CD4-positive, alpha-beta T cell treated with Interleukin-2 at 100 ng/mL for 4 hours (primary cell): ENCODE data around the gene BACH2.

Experiments used
- DNase-seq: peaks from one replicate; pipeline ENCODE4 v3.0.0-alpha.2; 2020; ENCODE audit warnings: low spot score

BACH2 gene

DNA sequence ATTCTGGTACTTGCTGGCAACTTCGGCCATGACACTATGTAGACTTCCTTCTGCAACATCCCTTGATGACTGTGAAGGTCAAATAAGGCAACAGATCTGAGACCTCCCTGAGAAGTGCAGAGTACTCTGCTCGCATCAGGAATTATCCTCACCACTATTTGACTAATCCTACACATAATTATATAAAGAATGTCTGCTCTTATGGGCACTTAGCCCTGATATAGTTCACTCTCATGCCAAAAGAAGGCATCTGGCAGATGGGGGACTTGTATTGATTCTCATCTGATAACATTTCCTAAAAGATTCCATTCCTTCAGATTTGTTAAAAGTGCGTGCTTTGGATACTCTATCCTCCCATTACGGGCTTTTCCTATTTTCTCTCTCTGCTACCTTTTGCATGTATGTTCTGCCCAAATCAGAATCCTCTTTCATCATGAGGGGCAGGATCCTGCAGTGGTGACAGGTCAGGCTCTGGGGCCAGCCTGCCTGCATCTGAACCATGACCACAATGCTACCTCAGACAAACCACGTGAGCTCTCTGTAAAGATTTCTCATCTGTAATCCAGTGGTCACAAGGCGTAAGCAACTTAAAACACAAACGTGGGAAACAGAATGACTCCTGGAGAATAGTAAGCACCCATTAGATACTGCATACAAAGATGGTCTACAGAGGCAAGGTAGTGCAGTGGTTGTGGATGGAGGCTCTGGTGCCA is 268.4 kb downstream of the BACH2 start:
- DNase-seq: no peak

DNA sequence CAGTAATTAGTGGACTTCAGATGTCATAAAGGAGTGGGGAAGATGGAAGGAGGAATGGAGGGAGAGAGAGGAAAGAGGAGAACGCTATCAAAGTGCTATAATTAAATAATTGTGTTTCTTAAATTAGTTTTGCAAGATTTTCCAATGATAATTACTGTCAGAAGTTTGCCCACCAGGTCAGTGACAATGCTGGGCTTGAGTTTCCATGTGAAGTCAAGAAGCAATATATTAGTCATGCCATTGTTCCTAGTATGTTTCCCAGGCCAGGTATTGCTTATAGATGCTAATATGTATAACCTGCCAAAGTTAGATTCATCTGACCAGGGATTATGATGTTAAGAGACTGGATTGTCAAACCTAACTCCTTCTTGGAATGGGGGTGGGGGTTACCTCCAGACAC is 270.4 kb downstream of the BACH2 start:
- no peak for DNase-seq

- DNase-seq: peak; percentile 51
Measured at GRCh38 chr6:90025523-90026061, 271.1 kb downstream of the BACH2 start.

DNA sequence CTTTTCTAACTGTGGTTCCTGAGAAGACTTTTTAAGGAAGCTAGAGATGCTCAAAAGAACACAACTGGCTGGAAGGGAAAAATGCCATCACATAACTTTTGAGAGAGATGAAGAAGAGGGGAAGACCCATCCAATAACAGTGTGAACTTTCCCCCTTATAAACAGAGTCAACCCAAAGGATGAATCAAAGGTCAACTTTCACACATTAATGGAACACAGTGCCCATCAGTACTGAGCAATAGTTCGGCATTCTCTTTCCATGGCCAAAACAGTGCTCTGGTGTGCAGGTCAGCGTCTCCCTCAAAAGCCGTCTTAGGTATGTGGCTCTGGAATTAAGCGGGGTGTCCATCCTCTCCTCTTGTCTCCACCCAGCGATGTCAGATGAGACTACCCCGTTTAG is 272.0 kb downstream of the BACH2 start:
- no peak for DNase-seq

DNA sequence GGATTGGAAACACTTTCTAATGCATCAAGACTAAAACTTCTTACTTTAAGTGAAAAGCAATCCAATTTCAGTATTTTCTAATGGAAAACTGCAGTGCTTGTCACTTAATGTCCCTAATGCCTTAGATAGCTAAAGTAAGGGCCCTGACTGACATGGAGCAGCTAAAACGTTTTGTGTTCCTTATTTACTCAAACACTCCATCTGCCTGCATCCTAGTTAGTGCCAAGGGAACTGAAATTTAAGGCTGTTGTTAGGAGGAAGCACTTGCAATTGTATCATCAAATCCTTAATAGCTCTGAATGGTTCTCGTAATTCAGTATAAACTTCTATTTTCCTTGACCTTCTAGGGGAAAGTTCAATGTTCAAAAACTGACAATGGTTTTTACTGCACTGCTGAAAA is 274.9 kb downstream of the BACH2 start:
- no peak for DNase-seq

DNA sequence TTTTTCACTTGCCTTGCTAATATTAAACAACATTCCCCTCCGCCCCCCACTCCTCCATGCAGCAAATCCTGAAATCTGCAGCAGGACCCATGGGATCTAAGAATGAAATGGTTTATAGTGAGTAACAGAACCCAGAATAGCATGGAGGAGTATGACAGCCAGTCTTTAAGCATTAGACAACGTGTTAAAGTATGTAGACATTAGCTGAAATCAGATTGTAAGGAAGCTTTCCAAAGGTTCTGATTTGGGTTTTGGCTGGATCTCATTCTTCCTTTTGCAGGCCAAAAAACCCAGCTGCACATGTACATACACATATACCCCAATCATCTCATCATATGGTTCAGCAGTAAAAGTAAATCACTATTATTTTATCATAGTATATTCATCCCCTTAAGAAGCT is 275.9 kb downstream of the BACH2 start:
- no peak for DNase-seq

GRCh38 chr6:90019216-90019615 is 277.4 kb downstream of the BACH2 start:
- no peak for DNase-seq

DNA sequence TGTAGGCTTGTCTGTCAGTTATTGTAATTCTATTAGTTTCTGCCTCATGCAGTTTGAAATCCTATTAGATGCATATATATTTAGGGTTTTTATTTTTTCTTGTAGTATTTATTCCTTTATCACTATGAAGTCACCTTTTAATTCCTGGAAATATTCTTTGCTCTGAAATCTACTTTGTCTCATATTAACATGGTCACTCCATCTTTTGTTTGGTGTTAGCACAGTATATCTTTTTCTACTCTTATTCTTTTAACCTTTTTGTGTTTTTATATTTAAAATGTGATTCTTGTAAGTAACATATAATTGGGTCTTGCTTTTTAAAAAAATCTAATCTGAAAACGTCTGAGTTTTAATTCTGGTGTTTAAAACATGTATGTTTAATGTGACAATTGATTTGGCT is 280.8 kb downstream of the BACH2 start:
- DNase-seq: no peak

- DNase-seq: no peak
Measured at GRCh38 chr6:90008908-90009501, 287.6 kb downstream of the BACH2 start.

DNA sequence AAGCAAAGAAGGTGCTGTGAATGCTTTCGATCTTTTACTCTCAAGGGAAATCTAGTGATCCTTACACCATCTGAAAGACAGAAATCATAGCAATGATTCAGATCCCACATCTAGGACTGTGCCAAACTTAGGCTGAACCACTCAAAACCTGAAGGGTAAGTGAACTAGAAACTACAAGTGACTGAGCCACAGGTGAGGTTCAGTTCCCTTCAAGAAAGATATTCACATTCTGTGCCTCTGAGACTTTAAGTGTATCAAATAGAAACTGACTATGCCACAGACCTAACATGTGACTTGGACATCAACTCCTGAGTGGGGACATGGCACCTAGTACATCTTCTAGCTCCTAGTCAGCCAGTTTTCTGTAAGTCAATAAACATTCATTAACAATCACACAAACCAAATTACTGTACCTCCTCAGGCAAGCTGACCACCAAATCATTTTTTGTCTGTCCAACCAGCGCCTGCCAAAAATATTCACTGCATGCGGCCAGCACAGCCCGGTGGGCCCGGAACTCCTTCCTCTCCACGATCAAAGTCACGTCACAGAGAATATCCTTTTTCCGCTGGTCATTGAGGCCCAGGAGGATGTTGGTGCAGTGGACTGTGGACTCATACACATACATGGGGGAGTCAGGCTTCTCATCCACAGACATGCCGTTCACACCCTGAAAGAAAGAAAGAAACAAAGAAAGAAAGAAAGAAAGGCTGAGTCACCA is 288.3 kb downstream of the BACH2 start:
- no peak for DNase-seq

DNA sequence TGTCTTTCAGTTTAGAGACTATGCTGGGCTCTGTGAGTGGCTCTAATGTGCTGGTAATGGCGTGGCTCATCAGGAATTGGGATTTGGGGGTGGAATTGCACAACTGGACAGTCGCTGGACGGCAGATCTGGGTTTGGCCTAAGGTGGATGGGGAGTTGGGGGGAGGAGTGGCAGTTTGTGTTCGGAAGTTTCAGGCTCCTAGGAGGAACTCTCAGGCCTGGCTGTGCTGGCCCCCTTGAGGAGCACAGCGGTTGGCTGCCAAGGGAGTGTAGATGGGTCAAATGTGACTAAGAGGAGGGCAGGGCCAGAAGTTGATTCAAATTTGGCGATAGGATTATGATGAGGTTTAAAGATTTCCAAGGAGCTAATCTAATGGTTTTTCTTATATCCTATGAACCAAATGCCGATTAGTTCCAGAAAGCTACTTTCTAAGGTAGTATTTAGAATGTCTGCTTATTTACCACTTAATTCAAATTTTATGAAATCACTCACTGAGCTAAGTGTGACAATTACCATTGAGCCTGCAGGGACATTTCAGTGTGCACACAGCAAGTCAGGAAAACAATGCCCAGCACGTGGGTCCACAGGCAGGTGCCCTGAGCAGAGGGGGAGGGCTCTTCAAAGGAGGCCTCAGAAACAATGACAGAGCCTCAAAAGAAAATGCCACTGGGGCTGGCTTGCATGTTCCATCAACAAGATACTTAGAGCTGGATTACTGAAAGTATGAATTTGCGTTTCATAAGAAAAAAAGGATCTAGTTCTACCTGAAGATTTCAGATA is 291.4 kb downstream of the BACH2 start:
- DNase-seq: no peak

GRCh38 chr6:90004511-90004910 is 292.1 kb downstream of the BACH2 start:
- DNase-seq: no peak

DNA sequence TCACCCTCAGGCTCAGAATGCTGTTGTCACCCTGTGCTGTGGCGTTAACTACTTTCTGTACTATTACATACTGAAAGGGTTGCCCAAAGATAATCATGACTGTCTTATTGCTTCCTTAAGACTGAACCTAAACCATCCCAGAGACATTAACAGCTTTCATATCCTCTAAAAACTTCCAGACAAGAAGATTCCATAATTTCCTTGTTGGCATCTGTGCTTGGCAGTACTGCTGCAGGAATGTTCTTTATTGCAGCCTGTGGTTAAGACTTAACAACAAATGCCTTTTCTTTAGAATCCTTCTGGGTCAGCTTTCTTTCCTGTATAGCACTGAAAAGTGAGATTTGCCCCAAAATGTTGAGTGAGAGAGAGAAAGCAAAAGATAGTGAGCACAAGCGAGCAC is 292.7 kb downstream of the BACH2 start:
- no peak for DNase-seq

DNA sequence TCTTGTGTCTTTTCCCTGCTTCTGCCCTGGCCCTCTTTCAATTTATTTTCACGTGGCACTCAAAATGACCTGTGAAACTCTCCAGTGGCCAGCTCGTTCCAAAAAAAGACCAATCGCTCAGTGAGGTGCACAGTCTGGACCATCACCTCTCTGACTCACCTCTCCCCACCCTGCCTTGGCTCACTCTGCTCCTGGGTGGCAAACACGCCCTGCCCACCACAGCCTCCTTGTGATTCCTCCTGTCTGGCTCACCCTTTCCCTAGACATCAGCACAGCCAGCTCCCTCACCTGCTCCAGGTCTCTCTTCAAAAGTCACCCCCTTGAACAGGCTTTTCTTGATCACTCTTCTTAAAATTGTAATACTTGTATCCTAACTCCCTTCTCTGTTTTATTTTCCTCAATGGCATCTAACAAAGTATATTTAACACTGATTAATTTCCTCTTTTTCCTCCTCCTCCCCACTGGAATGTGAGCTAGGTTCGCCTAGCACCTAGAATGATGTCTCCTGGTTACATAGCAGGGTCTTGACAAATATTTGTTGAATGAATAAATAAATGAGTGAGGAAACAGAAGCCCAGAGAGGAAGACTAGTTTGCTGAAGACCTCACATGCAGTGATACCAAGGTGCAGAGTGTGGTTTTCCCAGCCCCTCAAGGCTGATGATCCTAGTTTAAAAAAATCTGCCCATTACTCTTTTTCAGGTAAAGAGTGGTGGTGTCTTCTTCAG is 293.4 kb downstream of the BACH2 start:
- no peak for DNase-seq

DNA sequence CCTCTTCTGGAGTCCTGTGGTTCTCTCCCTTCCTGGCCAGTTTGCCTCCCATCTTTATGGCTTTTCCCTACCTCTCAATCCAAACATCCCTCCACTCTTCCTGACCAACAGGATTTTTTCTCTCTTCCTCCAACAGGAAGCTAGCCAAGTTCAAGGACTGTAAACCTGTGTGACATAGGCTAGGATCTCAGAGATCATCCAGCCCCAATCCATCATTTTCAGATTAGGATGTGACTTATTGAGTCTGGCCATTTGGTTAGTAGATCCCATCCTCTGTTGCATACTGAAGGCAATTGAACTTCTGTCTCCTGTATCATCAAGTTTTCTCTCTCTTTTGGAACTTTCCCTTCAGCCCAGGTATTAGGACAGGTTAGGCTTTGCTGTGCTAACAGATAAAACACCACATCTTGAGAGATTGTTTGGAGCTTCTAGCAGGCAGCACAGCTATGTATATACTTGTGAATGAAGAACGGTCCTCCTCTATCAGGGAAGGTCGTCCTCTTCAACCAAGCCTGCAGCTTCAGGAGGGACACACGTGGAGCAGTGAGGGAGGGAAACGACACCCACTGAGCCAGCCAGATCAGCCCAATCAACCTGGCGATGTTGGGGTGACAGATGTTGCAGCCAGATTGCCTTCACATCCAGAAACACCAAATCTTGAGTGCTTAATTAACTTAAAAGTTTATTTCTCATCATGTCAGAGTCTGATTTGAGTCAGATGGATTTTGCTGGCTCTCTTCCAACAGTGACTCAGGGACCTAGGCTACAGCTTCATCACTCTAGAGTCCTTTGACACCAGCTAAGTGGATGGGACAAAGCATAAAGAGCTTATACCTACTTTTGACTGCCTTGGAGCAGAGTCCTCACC is 295.5 kb downstream of the BACH2 start:
- peak; percentile 59 for DNase-seq

DNA sequence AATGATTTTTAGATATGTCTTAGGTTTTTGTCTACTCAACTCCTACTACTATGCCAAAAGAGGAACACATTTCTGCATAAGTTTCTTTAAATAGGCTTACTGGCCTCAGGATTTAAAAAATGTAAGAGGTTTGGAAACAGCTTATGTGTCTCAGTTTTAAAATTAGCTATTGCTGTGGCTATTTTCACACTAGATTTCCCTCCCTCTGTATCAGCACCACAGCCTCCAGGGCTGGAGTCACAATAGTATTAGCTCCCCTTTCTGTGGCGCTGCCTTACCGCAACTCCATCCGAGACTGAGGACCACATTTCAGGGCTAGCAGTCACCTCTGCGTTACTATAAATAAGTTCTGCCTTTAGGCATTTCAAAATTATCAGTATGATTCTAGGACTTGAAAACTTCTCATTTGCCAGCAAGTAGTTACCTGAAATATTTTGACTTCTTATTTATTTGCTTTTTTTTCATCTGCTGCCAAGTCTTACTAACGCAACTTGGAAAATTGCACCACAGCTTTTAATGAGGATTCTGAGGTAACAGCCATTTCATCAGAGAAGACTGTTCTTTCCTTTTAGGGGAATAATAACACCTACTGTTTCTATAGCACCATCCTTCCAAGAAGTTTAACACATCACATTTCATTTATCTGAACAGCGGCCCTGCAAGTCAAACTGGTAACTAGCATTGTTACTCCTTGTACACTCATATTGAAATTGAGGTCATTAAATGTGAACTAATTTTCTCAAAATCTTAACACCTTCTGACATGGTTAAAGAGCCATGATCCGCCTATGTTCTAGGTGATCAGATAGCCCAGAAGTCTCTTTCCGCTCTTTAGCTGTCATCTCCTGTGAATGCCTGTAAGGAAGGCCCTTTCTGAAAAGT is 296.5 kb downstream of the BACH2 start:
- DNase-seq: no peak

- DNase-seq: peak; percentile 41
Measured at GRCh38 chr6:89999154-89999553, 297.5 kb downstream of the BACH2 start.

DNA sequence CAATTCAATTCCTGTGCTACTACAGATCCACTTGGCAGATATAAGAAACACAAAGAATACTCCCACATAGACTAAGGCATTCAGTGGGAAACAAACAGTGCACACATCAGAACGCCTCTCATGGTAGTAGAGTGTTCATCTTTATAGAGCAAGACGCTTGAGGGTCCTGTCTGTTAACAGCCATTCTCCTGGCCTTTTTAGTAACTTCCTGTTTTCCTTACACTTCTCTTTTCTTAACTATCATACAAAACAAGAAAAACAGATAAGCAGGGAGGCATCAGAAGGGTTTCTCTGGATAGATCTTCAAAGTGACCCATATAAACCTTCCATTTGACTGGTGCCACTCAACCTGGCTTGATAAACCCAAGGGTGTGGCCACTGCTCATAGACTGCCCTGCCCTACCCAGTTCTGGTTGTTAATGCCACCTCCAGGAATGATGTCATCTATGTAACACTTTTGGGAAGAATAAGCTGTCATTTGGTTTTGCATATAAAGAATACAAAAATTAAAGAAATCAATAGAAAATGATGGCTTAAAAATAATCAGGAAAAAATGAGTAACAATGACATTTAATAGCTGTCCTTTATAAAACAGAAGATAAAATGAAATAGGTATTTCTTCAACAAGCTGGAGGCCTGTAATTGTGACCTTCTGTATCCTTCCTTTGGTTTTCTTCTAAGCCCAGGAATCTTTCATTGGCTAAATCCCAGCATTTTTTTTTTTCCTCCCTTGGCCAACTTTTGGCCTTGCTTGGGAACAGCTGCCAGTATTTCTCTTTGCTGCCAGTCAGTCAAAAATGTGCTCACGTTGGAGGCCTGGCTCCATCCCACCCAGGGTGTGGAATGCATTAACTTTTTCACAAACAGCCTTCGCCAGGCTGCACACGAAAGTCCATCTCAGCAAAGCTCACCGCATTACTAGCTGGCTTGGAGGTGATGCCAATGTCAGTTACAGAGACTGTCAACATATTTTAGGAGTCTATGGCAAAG is 298.9 kb downstream of the BACH2 start:
- DNase-seq: no peak
